ENCODE data around the gene FOXN3. TPM values are rescaled to one million over a fixed set of nuclear protein-coding genes. Genes with fewer than 3 reads are reported as not detected.

The FOXN3 gene
- total RNA-seq, 2 donors from 2014 or later = 53.9 to 141 TPM

- no peak for DNase-seq (ENCODE audit: low spot score)
- H3K4me1 ChIP-seq (replicated peaks) = no peaks in the 10 kb centered on the region
- 49% methylated on average over 4 of the region's 4 CpGs for WGBS
- H3K27ac ChIP-seq = no peak overlapping the region
- no peaks in the 10 kb centered on the region for H3K36me3 ChIP-seq
- intact Hi-C loops (cut with DNase I) = no loop called here
- no peaks in the 10 kb centered on the region for H3K27me3 ChIP-seq (replicated peaks; ENCODE audit: insufficient read depth)
- TF ChIP-seq POLR2AphosphoS5 (IDR thresholded peaks at IDR 0.05) = no peak
- no peak overlapping the region for H3K4me3 ChIP-seq
- no peaks in the 10 kb centered on the region for H3K9me3 ChIP-seq
Measured at GRCh38 chr14:89406941-89407340, 10.1 kb downstream of the FOXN3 start.

GRCh38 chr14:89406361-89406760, 10.7 kb downstream of the FOXN3 start:
- Histone ChIP-seq H3K9me3 (no peaks in the 10 kb centered on the region), H3K27me3 (replicated peaks; ENCODE audit: insufficient read depth) (no peaks in the 10 kb centered on the region), H3K4me3 (no peak overlapping the region), H3K4me1 (replicated peaks) (no peaks in the 10 kb centered on the region), H3K27ac (no peak overlapping the region), H3K36me3 (no peaks in the 10 kb centered on the region)
- no peak for TF ChIP-seq POLR2AphosphoS5 (IDR thresholded peaks at IDR 0.05)
- no peak for TF ChIP-seq POLR2A (IDR thresholded peaks at IDR 0.05)
- TF ChIP-seq CTCF (IDR thresholded peaks at IDR 0.05) = no peak
- DNase-seq (ENCODE audit: low spot score) = no peak
- intact Hi-C loops (cut with DNase I) = no loop called here

- H3K4me3 ChIP-seq = no peak overlapping the region
- TF ChIP-seq POLR2AphosphoS5 (IDR thresholded peaks at IDR 0.05) (no peak), POLR2A (IDR thresholded peaks at IDR 0.05) (no peak), CTCF (IDR thresholded peaks at IDR 0.05) (no peak)
- H3K9me3 ChIP-seq = no peaks in the 10 kb centered on the region
- 98% methylated on average over 5 of the region's 5 CpGs for WGBS
- no peak overlapping the region for H3K27ac ChIP-seq
- H3K27me3 ChIP-seq (replicated peaks; ENCODE audit: insufficient read depth) = no peaks in the 10 kb centered on the region
- intact Hi-C loops (cut with DNase I) = no loop called here
- H3K4me1 ChIP-seq (replicated peaks) = no peaks in the 10 kb centered on the region
- DNase-seq (ENCODE audit: low spot score) = no peak
- H3K36me3 ChIP-seq = no peaks in the 10 kb centered on the region
Measured at GRCh38 chr14:89405712-89406111, 11.3 kb downstream of the FOXN3 start.

GRCh38 chr14:89402363-89402762, 14.7 kb downstream of the FOXN3 start:
- WGBS = 92% methylated on average over 3 of the region's 3 CpGs
- intact Hi-C loops (cut with DNase I) = no loop called here
- no peak overlapping the region for H3K27ac ChIP-seq
- H3K36me3 ChIP-seq = no peaks in the 10 kb centered on the region
- no peaks in the 10 kb centered on the region for H3K27me3 ChIP-seq (replicated peaks; ENCODE audit: insufficient read depth)
- no peaks in the 10 kb centered on the region for H3K9me3 ChIP-seq
- no peaks in the 10 kb centered on the region for H3K4me1 ChIP-seq (replicated peaks)
- TF ChIP-seq CTCF (IDR thresholded peaks at IDR 0.05) (no peak), POLR2AphosphoS5 (IDR thresholded peaks at IDR 0.05) (no peak), POLR2A (IDR thresholded peaks at IDR 0.05) (no peak)
- DNase-seq (ENCODE audit: low spot score) = no peak
- no peak overlapping the region for H3K4me3 ChIP-seq

- no peaks in the 10 kb centered on the region for H3K36me3 ChIP-seq
- H3K27ac ChIP-seq = no peak overlapping the region
- no peak overlapping the region for H3K4me3 ChIP-seq
- H3K4me1 ChIP-seq (replicated peaks) = no peaks in the 10 kb centered on the region
- H3K9me3 ChIP-seq = no peaks in the 10 kb centered on the region
- DNase-seq (ENCODE audit: low spot score) = no peak
- H3K27me3 ChIP-seq (replicated peaks; ENCODE audit: insufficient read depth) = no peaks in the 10 kb centered on the region
- 39% methylated on average over 4 of the region's 4 CpGs for WGBS
- intact Hi-C loops (cut with DNase I) = no loop called here
- TF ChIP-seq CTCF (IDR thresholded peaks at IDR 0.05) (no peak), POLR2AphosphoS5 (IDR thresholded peaks at IDR 0.05) (peak; percentile 20), POLR2A (IDR thresholded peaks at IDR 0.05) (no peak)
Measured at GRCh38 chr14:89401761-89402160, 15.3 kb downstream of the FOXN3 start.
